Keratinocyte (primary cell): Measurements from ENCODE around the gene PTPRT. TPM values are rescaled to one million over a fixed set of nuclear protein-coding genes. Genes with fewer than 3 reads are reported as not detected.

Experiments used
- DNase-seq: peaks from one replicate; pipeline ENCODE4 v3.0.0-alpha.2; 2011; ENCODE audit warnings: low read depth, missing footprints, low spot score
- FAIRE-seq: peaks from 2 replicates; lab custom pipeline; 2011; peaks lifted over from hg19 to GRCh38; lab: Jason Lieb, UNC
- H2AFZ ChIP-seq: 2 replicates; pipeline ENCODE4 v1.6.0; 2012; ENCODE audit warnings: low read length, control low read depth, inconsistent platforms; ENCODE audit not compliant: control insufficient read depth
- H3K27ac ChIP-seq: 2 replicates; pipeline ENCODE4 v1.5.1; 2011; ENCODE audit warnings: low read length; ENCODE audit not compliant: control insufficient read depth, insufficient read depth
- H3K27me3 ChIP-seq: 3 replicates; pipeline ENCODE4 v1.6.0; 2011; ENCODE audit warnings: low read length; ENCODE audit not compliant: control insufficient read depth, insufficient read depth; ENCODE audit errors: extremely low read depth
- H3K36me3 ChIP-seq, 2 experiments: 2 replicates in 1 of 2; 3 replicates in 1 of 2; pipeline ENCODE4 v1.5.1; 2011; ENCODE audit warnings: low read length in 2 of 2, mild to moderate bottlenecking in 1 of 2; ENCODE audit not compliant: control insufficient read depth in 2 of 2, insufficient read depth in 2 of 2; ENCODE audit errors: extremely low read depth in 1 of 2
- H3K4me1 ChIP-seq: 3 replicates; pipeline ENCODE4 v1.5.1; 2011; ENCODE audit warnings: low read length; ENCODE audit not compliant: control insufficient read depth, insufficient read depth; ENCODE audit errors: extremely low read depth
- H3K4me2 ChIP-seq: 3 replicates; pipeline ENCODE4 v1.6.0; 2011; ENCODE audit warnings: low read depth, low read length; ENCODE audit not compliant: control insufficient read depth, insufficient read depth; ENCODE audit errors: extremely low read depth
- H3K4me3 ChIP-seq, 3 experiments: fragments of 200-600 bp in 1 of 3; sonication (generic) in 1 of 3; 2 replicates in 2 of 3; 3 replicates in 1 of 3; pipeline ENCODE4 v1.5.1; 2011 to 2016; ENCODE audit warnings: low read length in 3 of 3, mild to moderate bottlenecking in 3 of 3, control low read depth in 2 of 3, inconsistent platforms in 1 of 3, low read depth in 1 of 3, mixed read lengths in 1 of 3, mixed run types in 1 of 3, moderate library complexity in 1 of 3; ENCODE audit not compliant: control insufficient read depth in 2 of 3, insufficient read depth in 2 of 3; ENCODE audit errors: extremely low read depth in 1 of 3
- H3K79me2 ChIP-seq: 2 replicates; pipeline ENCODE4 v1.6.0; 2012; ENCODE audit warnings: low read length; ENCODE audit not compliant: control insufficient read depth, insufficient read depth
- H3K9ac ChIP-seq: 3 replicates; pipeline ENCODE4 v1.6.0; 2011; ENCODE audit warnings: low read length; ENCODE audit not compliant: control insufficient read depth, insufficient read depth; ENCODE audit errors: extremely low read depth
- H3K9me1 ChIP-seq: 3 replicates; pipeline ENCODE4 v1.6.0; 2011; ENCODE audit warnings: low read length; ENCODE audit not compliant: control insufficient read depth, insufficient read depth; ENCODE audit errors: extremely low read depth
- H3K9me3 ChIP-seq: 2 replicates; pipeline ENCODE4 v1.5.1; 2012; ENCODE audit warnings: low read depth, low read length; ENCODE audit not compliant: control insufficient read depth
- H4K20me1 ChIP-seq: 3 replicates; pipeline ENCODE4 v1.6.0; 2011; ENCODE audit warnings: low read length; ENCODE audit not compliant: control insufficient read depth, insufficient read depth; ENCODE audit errors: extremely low read depth
- EZH2 ChIP-seq: IDR thresholded peaks from one replicate; pipeline ENCODE4 v1.6.1; 2012; ENCODE audit warnings: inconsistent platforms, mild to moderate bottlenecking, low read length, moderate library complexity
- dilution Hi-C: fragments of 300-500 bp; cut with MboI; formaldehyde crosslinking; loops from one replicate; pipeline ENCODE4 v1.7.0; 2020; ENCODE audit warnings: low sequenced_read_pairs; ENCODE audit not compliant: extremely low pct_ligation_motif_present
- polyA plus RNA-seq, 5 experiments: library from polyadenylated mRNA; depleted of rRNA in 3 of 5; stranded (reverse) in 3 of 5; stranded (forward) in 1 of 5; unstranded in 1 of 5; fragments of >200 nt; gene quantifications; 1 replicate in 1 of 5; 2 replicates in 3 of 5; 3 replicates in 1 of 5; pipeline versions ENCODE4 v1.2.1 to v1.2.3, GENCODE V29; 2011 to 2012; ENCODE audit warnings: missing spikeins in 2 of 5, low read depth in 1 of 5, low replicate concordance in 1 of 5
- TF ChIP-seq, protein P1 (sequence below), 3 experiments: IDR thresholded peaks in 1 of 3; conservative IDR thresholded peaks in 1 of 3; optimal IDR thresholded peaks in 1 of 3; 2 replicates in 2 of 3; 3 replicates in 1 of 3; pipeline versions ENCODE3 to v1.5.1; 2011; ENCODE audit warnings: low read length in 3 of 3, mild to moderate bottlenecking in 3 of 3, moderate library complexity in 2 of 3, control low read depth in 1 of 3, inconsistent platforms in 1 of 3; ENCODE audit not compliant: insufficient read depth in 2 of 3; ENCODE audit errors: extremely low read depth in 1 of 3

The PTPRT gene
- polyA plus RNA-seq, 1 donor (not counting 4 experiments of a cell fraction or from before 2014, with no cell fraction given): not detected

DNA sequence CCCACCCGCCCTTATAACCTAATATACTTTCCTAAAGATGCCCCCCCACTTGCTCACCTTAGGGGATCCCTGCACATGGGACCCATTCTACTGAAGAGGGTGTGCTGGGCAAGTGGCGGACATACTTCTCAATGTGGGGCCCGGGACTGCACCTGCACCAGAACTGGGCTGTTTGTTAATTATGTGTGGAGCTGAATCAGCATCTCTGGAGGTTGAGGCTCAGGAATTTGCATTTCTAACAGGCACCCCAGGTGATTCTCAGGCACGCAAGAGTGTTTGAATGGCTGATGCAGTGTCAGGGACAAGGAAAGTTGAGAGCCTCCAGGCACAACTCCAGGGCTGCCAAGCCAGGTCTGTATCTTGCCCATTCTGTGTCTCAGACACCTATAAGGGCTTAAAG is 8.9 kb upstream of the PTPRT start:
- H3K9me1 ChIP-seq: no peaks in the 10 kb centered on the region
- no peak overlapping the region for H3K9ac ChIP-seq
- H4K20me1 ChIP-seq: no peaks in the 10 kb centered on the region
- H3K36me3 ChIP-seq: no peaks in the 10 kb centered on the region
- no peaks in the 10 kb centered on the region for H3K4me1 ChIP-seq
- no peak for FAIRE-seq
- no peaks in the 10 kb centered on the region for H3K79me2 ChIP-seq
- H3K4me2 ChIP-seq: no peak overlapping the region
- DNase-seq: no peak
- TF ChIP-seq, protein P1, sequence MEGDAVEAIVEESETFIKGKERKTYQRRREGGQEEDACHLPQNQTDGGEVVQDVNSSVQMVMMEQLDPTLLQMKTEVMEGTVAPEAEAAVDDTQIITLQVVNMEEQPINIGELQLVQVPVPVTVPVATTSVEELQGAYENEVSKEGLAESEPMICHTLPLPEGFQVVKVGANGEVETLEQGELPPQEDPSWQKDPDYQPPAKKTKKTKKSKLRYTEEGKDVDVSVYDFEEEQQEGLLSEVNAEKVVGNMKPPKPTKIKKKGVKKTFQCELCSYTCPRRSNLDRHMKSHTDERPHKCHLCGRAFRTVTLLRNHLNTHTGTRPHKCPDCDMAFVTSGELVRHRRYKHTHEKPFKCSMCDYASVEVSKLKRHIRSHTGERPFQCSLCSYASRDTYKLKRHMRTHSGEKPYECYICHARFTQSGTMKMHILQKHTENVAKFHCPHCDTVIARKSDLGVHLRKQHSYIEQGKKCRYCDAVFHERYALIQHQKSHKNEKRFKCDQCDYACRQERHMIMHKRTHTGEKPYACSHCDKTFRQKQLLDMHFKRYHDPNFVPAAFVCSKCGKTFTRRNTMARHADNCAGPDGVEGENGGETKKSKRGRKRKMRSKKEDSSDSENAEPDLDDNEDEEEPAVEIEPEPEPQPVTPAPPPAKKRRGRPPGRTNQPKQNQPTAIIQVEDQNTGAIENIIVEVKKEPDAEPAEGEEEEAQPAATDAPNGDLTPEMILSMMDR (optimal IDR thresholded peaks at IDR 0.05 in 1 of 3, IDR thresholded peaks at IDR 0.05 in 1 of 3, conservative IDR thresholded peaks at IDR 0.05 in 1 of 3; ENCODE audit: extremely low read depth in 1 of 3, insufficient read depth in 2 of 3, low read length in 3 of 3): no peak
- TF ChIP-seq EZH2: no peak
- no peak overlapping the region for H3K4me3 ChIP-seq
- no peaks in the 10 kb centered on the region for H3K27me3 ChIP-seq
- H3K9me3 ChIP-seq: no peaks in the 10 kb centered on the region
- no peak overlapping the region for H3K27ac ChIP-seq
- H2AFZ ChIP-seq: no peak overlapping the region
- dilution Hi-C loops: no loop called here

DNA sequence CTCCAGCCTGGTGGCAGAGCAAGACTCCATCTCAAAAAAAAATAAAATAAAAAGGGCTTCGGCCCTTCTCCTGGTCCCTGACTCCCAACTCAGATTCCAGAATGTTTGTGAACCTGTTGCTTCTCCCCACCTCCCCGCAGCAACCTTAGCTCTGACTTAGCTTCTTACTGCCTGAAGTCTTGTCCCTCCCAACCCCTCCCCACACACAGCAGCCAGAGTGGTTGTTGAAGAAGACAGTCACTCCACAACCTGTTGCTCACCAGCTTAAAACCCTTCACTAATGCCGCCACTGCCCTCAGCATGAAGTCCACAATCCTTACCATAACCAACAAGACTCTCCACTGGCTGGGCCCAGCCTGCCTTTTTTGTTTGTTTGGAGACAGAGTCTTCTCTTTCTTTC is 6.5 kb upstream of the PTPRT start:
- Histone ChIP-seq H3K9me1 (no peaks in the 10 kb centered on the region), H3K4me1 (no peaks in the 10 kb centered on the region), H3K36me3 (no peaks in the 10 kb centered on the region), H2AFZ (no peak overlapping the region), H3K79me2 (no peaks in the 10 kb centered on the region), H3K4me2 (no peak overlapping the region), H3K27ac (no peak overlapping the region), H3K9me3 (no peaks in the 10 kb centered on the region), H3K4me3 (no peak overlapping the region), H4K20me1 (no peaks in the 10 kb centered on the region), H3K27me3 (peaks cover 4% of the 10 kb centered on the region), H3K9ac (no peak overlapping the region)
- TF ChIP-seq, protein P1 (optimal IDR thresholded peaks at IDR 0.05 in 1 of 3, IDR thresholded peaks at IDR 0.05 in 1 of 3, conservative IDR thresholded peaks at IDR 0.05 in 1 of 3; ENCODE audit: extremely low read depth in 1 of 3, insufficient read depth in 2 of 3, low read length in 3 of 3): no peak
- TF ChIP-seq EZH2: no peak
- dilution Hi-C loops: no loop called here
- FAIRE-seq (no peak), DNase-seq (no peak)
